Measurements from ENCODE around the gene C12orf43.

Gene C12orf43

DNA sequence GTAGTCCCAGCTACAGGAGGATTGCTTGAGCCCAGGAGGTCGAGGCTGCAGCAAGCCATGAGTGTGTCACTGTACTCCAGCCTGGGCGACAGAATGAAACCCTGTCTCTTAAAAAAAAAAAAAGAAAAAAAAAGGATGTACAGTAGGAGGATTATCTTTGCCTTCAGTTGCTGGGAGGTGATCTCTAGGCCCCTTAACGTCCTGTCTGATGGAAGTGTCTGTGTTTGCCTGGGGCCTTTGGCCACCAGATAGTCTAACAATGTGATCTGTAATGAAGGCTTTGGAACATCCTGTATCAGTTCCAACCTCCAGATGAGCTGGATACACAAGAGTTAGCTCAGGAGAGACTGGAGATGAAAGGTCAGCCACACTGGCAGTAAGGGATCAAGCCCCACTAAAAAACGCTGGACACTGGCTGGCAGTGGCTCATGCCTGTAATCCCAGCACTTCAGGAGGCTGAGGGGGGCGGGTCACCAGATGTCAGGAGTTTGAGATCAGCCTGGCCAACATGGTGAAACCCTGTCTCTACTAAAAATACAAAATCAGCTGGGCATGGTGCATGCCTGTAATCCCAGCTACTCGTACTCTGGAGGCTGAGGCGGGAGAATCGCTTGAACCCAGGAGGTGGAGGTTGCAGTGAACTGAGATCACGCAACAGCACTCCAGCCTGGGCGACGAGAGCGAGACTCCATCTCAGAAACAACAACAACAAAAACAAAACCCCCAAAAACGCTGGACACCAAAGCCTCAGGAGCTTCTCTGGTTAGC is 57.0 kb downstream of the C12orf43 start:
- H3K4me3 ChIP-seq (ENCODE audit: control insufficient read depth, low read depth, low read length), result no peak overlapping the region
- DNase-seq (ENCODE audit: low read depth), result no peak
- TF ChIP-seq, protein P1, sequence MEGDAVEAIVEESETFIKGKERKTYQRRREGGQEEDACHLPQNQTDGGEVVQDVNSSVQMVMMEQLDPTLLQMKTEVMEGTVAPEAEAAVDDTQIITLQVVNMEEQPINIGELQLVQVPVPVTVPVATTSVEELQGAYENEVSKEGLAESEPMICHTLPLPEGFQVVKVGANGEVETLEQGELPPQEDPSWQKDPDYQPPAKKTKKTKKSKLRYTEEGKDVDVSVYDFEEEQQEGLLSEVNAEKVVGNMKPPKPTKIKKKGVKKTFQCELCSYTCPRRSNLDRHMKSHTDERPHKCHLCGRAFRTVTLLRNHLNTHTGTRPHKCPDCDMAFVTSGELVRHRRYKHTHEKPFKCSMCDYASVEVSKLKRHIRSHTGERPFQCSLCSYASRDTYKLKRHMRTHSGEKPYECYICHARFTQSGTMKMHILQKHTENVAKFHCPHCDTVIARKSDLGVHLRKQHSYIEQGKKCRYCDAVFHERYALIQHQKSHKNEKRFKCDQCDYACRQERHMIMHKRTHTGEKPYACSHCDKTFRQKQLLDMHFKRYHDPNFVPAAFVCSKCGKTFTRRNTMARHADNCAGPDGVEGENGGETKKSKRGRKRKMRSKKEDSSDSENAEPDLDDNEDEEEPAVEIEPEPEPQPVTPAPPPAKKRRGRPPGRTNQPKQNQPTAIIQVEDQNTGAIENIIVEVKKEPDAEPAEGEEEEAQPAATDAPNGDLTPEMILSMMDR (IDR thresholded peaks at IDR 0.05; ENCODE audit: control insufficient read depth, insufficient read depth, low read depth, low read length, missing control alignments), result no peak

DNA sequence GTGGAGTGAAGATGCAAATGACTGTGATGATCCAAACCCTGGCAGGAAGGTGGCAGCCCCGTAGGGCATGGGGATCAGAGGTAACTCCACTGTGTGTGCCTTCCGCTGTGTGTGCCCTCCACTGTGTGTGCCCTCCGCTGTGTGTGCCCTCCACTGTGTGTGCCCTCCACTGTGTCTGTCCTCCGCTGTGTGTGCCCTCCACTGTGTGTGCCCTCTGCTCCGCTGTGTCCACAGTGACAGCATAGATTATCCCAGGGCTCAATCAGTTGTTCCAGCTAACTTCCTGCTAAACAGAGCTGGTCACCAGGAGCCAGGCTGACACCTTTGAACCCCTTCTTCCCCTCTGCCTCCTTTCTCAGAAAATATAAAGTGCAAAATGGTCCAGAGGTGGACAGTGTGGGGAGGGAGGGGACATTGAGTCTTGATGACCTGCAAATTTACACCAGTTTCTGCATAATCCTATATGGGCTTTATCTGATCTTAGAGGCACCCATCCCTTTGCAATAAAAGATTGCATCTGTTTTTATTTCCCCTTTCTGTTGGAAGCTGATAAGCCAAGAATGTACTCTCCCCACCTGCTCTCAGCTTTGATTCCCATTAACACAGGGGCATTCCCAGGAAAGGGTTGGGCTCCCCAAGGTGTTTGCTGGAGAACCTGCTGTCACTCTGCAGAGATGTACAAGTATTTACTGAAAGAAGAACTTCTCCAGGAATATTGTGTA is 59.5 kb downstream of the C12orf43 start:
- DNase-seq (ENCODE audit: low read depth), result no peak
- TF ChIP-seq, protein P1 (IDR thresholded peaks at IDR 0.05; ENCODE audit: control insufficient read depth, insufficient read depth, low read depth, low read length, missing control alignments), result no peak

DNA sequence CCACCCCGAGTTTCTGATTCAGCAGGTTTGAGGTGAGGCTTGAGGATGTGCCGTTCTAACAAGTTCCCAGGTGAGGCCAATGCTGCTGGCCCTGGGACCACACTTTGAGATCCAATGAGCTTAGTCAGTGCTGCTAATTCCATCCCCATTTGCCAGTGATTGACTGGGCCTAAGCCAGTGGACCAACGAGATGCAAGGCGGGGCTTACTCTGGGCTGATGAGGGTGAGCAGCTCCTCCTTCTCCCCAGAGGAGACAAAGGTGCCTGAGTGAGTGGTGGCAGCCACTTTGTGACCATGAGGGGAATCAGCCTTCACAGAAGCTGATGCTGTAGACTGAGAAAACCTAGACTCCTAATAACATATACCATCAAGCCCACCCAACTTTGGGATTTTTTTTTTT is 61.1 kb downstream of the C12orf43 start:
- DNase-seq (ENCODE audit: low read depth), result no peak
- no peak overlapping the region for H3K4me3 ChIP-seq (ENCODE audit: control insufficient read depth, low read depth, low read length)
- TF ChIP-seq, protein P1 (IDR thresholded peaks at IDR 0.05; ENCODE audit: control insufficient read depth, insufficient read depth, low read depth, low read length, missing control alignments), result no peak

More for the DNA sequence above, 59.5 kb downstream of the C12orf43 start:
- no peak overlapping the region for H3K4me3 ChIP-seq (ENCODE audit: control insufficient read depth, low read depth, low read length)

DNA sequence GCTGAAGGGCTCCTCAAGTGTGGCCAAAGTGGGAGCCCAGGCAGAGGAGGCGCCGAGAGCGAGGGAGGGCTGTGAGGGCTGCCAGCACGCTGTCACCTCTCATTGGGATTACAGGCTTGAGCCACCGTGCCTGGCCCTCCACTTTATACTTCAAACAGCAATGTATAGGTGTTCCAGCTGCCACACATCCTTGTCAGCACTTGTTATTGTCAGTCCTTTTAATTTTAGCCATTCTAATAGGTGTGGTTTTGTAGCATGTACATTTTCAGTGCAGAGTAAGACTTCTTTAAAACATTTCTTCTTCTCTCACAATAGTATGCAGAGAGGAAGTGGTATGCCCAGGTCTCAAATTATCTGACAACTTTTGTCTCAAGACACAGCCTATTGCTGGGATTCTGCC is 65.5 kb downstream of the C12orf43 start:
- DNase-seq (ENCODE audit: low read depth), result no peak
- H3K4me3 ChIP-seq (ENCODE audit: control insufficient read depth, low read depth, low read length), result no peak overlapping the region
- TF ChIP-seq, protein P1 (IDR thresholded peaks at IDR 0.05; ENCODE audit: control insufficient read depth, insufficient read depth, low read depth, low read length, missing control alignments), result no peak

All from AG09309 (cell line).